Chondrocyte (in vitro differentiated cells): ENCODE measurements around the gene MB. TPM values are rescaled to one million over a fixed set of nuclear protein-coding genes. Genes with fewer than 3 reads are reported as not detected.

Experiments used
- DNase-seq: peaks from one replicate; pipeline ENCODE4 v3.0.0; 2021; ENCODE audit warnings: mixed read lengths, low spot score
- H3K27ac Mint-ChIP-seq: one replicate; pipeline ENCODE4 v1.8.0; 2021; ENCODE audit warnings: mild to moderate bottlenecking, moderate library complexity, mixed read lengths; ENCODE audit not compliant: unreplicated experiment
- H3K27me3 Mint-ChIP-seq: 2 replicates; pipeline ENCODE4 v1.8.0; 2021; ENCODE audit warnings: low read depth, mixed read lengths
- H3K36me3 Mint-ChIP-seq: 2 replicates; pipeline ENCODE4 v1.8.0; 2021; ENCODE audit warnings: low read depth, mixed read lengths
- H3K4me1 Mint-ChIP-seq: 2 replicates; pipeline ENCODE4 v1.8.0; 2021; ENCODE audit warnings: low read depth, mild to moderate bottlenecking, mixed read lengths
- H3K4me3 Mint-ChIP-seq: one replicate; pipeline ENCODE4 v1.8.0; 2021; ENCODE audit warnings: mild to moderate bottlenecking, moderate library complexity, mixed read lengths; ENCODE audit not compliant: unreplicated experiment
- H3K9me3 Mint-ChIP-seq: 2 replicates; pipeline ENCODE4 v1.8.0; 2021; ENCODE audit warnings: low read depth, mixed read lengths
- total RNA-seq: library from RNA; stranded (reverse); gene quantifications from 3 replicates; pipeline ENCODE4 v1.2.1, GENCODE V29; 2021
- TF ChIP-seq, protein P1 (sequence below): fragments of 200-600 bp; sonication (generic); IDR thresholded peaks from 2 replicates; pipeline ENCODE4 v1.5.0; 2021; ENCODE audit warnings: antibody characterized with exemption, mild to moderate bottlenecking, moderate library complexity

MB gene
- total RNA-seq, 1 donor from 2014 or later, result not detected

DNA sequence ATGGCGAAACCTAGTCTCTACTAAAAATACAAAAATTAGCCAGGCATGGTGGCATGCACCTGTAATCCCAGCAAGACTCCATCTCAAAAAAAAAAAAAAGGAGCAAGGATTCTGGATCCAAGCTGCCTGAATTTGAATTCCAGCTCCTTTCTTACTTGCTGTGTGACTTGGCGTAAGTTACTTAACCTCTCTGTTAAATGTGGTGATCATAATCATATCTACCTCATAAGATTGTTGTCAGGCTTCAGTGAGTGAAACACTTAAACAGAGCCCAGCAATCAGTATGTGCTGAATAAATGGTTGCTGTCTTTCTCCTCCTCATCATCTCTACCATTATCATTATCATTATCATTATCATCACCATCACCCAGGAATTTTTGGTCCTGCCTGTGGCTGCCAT is 2.7 kb downstream of the MB start:
- no peaks in the 10 kb centered on the region for H3K9me3 Mint-ChIP-seq

DNA sequence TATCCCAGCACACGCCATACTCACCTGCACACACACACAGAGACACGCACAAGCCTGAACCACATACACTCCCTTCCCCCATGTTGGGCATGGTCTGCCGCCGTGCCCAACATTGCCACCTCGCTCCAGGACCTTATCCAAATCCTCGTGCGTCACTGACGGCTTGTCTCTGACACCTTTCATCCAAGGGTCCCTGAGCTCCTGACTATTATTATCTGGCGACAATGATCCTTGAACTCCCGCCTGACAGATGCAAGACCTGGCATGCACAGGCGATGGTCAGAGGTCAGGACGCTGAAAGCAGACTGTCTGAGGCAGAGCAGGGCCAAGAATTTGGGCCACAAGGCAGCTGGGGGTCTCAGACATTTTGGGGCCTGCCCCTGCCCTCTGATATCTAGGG is 4.2 kb downstream of the MB start:
- Mint-ChIP-seq H3K27me3 (peaks cover 16% of the 10 kb centered on the region), H3K4me3 (no peak overlapping the region), H3K4me1 (no peaks in the 10 kb centered on the region), H3K9me3 (no peaks in the 10 kb centered on the region), H3K27ac (no peak overlapping the region), H3K36me3 (peaks cover 1% of the 10 kb centered on the region)
- no peak for DNase-seq
- TF ChIP-seq, protein P1, sequence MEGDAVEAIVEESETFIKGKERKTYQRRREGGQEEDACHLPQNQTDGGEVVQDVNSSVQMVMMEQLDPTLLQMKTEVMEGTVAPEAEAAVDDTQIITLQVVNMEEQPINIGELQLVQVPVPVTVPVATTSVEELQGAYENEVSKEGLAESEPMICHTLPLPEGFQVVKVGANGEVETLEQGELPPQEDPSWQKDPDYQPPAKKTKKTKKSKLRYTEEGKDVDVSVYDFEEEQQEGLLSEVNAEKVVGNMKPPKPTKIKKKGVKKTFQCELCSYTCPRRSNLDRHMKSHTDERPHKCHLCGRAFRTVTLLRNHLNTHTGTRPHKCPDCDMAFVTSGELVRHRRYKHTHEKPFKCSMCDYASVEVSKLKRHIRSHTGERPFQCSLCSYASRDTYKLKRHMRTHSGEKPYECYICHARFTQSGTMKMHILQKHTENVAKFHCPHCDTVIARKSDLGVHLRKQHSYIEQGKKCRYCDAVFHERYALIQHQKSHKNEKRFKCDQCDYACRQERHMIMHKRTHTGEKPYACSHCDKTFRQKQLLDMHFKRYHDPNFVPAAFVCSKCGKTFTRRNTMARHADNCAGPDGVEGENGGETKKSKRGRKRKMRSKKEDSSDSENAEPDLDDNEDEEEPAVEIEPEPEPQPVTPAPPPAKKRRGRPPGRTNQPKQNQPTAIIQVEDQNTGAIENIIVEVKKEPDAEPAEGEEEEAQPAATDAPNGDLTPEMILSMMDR, result no peak

More for the DNA sequence above, 2.7 kb downstream of the MB start:
- TF ChIP-seq, protein P1, result no peak
- Mint-ChIP-seq H3K27ac (no peak overlapping the region), H3K36me3 (no peaks in the 10 kb centered on the region), H3K4me1 (no peaks in the 10 kb centered on the region), H3K4me3 (no peak overlapping the region), H3K27me3 (peaks cover 6% of the 10 kb centered on the region)
- no peak for DNase-seq

DNA sequence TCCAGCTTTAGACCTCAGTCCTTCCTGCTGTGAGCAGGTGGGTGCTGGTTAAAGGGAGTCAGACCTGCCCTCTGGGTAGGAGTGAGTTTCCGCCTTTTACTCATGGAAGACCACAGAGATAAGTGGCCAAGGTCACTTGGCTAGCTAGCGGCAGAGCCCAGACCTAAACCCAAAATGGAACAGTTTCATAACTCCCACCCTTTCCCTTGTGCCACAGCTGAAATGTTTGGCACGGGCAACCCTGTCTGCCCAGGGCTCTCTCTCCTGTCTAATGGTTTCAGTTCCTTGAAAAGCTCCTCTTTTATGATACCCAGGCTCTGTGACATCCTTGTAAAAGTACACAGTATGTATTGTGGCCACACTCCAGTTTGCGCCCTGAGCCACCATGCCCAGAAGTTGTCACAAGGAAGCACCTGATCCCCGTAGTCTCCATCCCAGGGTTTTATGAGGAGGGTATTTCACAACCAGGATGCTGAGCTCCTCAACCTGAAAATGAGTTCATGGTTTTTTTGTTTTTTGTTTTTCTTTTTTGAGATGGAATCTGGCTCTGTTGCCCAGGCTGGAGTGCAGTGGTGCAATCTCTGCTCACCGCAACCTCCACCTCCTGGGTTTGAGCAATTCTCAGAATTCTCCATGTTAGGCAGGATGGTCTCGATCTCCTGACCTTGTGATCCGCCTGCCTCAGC is 5.1 kb downstream of the MB start:
- TF ChIP-seq, protein P1, result no peak
- H3K9me3 Mint-ChIP-seq, result no peaks in the 10 kb centered on the region
- H3K36me3 Mint-ChIP-seq, result peaks cover 1% of the 10 kb centered on the region
- DNase-seq, result no peak
- no peak overlapping the region for H3K27ac Mint-ChIP-seq
- H3K27me3 Mint-ChIP-seq, result peaks cover 16% of the 10 kb centered on the region
- H3K4me3 Mint-ChIP-seq, result no peak overlapping the region
- no peaks in the 10 kb centered on the region for H3K4me1 Mint-ChIP-seq

DNA sequence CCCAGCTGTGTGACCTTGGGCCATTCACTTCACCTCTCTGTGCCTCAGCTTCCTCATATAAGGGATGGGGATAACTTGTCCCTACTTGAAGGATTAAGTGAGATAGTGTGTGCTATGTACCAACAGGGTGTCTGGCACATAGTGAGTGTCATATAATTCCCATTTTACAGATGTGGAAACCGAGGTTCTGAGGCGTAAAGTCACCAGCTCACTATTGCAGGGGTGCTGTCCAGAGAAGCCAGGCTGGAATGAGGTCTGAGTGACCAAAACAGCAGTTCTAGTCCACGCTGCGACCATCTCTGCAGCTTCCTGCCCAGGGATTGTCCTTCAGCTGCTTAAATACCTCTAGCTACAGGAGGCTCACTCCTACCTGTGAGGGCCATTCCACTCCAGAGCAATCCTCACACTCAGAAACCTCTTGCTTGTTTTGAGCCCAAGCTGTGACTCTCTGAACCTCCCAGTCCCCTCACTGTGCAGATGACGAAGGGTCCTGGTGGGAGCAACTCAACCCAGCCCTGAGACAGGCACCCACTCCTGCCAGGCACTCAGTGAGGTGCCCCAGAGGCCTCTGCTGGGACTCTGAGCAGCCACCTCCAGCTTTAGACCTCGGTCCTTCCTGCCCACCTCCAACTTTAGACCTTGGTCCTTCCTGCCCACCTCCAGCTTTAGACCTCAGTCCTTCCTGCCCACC is 5.8 kb downstream of the MB start:
- no peaks in the 10 kb centered on the region for H3K9me3 Mint-ChIP-seq
- peaks cover 16% of the 10 kb centered on the region for H3K27me3 Mint-ChIP-seq
- H3K27ac Mint-ChIP-seq, result no peak overlapping the region
- peaks cover 1% of the 10 kb centered on the region for H3K36me3 Mint-ChIP-seq
- no peak overlapping the region for H3K4me3 Mint-ChIP-seq
- peak; percentile 37 for DNase-seq
- TF ChIP-seq, protein P1, result no peak
- no peaks in the 10 kb centered on the region for H3K4me1 Mint-ChIP-seq

DNA sequence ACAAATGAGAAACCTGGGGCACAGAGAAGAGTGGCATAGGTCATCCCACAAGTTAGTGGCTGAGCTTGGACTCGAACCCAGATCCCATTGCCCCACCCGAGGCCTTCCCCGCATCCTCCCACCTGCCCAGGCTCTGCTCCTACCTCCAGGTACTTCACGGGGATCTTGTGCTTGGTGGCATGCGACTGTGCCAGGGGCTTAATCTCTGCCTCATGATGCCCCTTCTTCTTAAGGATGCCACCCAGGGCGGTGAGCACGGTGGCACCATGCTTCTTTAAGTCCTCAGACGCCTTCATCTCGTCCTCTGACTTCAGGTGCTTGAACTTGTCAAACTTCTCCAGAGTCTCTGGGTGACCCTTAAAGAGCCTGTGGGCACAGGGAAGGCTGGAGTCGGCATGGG is 6.4 kb downstream of the MB start:
- H3K36me3 Mint-ChIP-seq, result peaks cover 1% of the 10 kb centered on the region
- peaks cover 17% of the 10 kb centered on the region for H3K27me3 Mint-ChIP-seq
- H3K4me1 Mint-ChIP-seq, result no peaks in the 10 kb centered on the region
- H3K4me3 Mint-ChIP-seq, result no peak overlapping the region
- no peak overlapping the region for H3K27ac Mint-ChIP-seq
- DNase-seq, result no peak
- TF ChIP-seq, protein P1, result no peak
- H3K9me3 Mint-ChIP-seq, result no peaks in the 10 kb centered on the region
